ENCODE data around the gene SERPINB12. TPM values are rescaled to one million over a fixed set of nuclear protein-coding genes. Genes with fewer than 3 reads are reported as not detected.

Gene SERPINB12
- total RNA-seq, 1 experiment from 2014 or later, result not detected

DNA sequence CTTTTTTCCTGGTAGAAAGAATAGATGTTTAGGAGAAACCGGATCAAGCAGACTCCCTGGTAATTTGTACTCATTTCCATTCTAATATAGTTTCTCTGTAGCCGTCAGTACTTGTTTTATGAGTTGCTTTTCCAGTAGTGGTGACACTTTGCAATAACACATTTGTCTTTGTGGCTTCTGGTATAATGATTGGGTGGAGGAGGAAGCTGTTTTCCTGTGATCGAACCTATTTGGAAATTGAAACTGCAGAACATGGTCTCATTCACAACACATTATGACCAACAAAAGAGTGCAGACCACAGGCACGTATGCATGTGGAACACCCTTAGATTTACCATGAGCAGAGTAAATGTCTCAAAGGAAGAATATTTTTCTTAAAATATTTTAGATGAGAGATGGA lies 7.6 kb upstream of the SERPINB12 start:
- no peaks in the 10 kb centered on the region for H3K27me3 Mint-ChIP-seq (ENCODE audit: unreplicated experiment)
- intact Hi-C loops (cut with micrococcal nuclease; ENCODE audit: unreplicated experiment), result no loop called here
- DNase-seq, result no peak
- no peak overlapping the region for H3K27ac Mint-ChIP-seq (ENCODE audit: unreplicated experiment)
- H3K4me3 Mint-ChIP-seq (ENCODE audit: low read depth, unreplicated experiment), result no peak overlapping the region
- TF ChIP-seq, protein P1, sequence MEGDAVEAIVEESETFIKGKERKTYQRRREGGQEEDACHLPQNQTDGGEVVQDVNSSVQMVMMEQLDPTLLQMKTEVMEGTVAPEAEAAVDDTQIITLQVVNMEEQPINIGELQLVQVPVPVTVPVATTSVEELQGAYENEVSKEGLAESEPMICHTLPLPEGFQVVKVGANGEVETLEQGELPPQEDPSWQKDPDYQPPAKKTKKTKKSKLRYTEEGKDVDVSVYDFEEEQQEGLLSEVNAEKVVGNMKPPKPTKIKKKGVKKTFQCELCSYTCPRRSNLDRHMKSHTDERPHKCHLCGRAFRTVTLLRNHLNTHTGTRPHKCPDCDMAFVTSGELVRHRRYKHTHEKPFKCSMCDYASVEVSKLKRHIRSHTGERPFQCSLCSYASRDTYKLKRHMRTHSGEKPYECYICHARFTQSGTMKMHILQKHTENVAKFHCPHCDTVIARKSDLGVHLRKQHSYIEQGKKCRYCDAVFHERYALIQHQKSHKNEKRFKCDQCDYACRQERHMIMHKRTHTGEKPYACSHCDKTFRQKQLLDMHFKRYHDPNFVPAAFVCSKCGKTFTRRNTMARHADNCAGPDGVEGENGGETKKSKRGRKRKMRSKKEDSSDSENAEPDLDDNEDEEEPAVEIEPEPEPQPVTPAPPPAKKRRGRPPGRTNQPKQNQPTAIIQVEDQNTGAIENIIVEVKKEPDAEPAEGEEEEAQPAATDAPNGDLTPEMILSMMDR (IDR thresholded peaks at IDR 0.05; ENCODE audit: unreplicated experiment), result no peak
- CTCF ChIA-PET, result no interaction called here
- BruUV-seq (replicated peaks), result no TSS peak
- H3K4me1 Mint-ChIP-seq (ENCODE audit: low read depth, unreplicated experiment), result no peaks in the 10 kb centered on the region
- no peaks in the 10 kb centered on the region for H3K36me3 Mint-ChIP-seq (ENCODE audit: insufficient read depth, unreplicated experiment)
- H3K9me3 Mint-ChIP-seq (ENCODE audit: low read depth, unreplicated experiment), result no peaks in the 10 kb centered on the region

DNA sequence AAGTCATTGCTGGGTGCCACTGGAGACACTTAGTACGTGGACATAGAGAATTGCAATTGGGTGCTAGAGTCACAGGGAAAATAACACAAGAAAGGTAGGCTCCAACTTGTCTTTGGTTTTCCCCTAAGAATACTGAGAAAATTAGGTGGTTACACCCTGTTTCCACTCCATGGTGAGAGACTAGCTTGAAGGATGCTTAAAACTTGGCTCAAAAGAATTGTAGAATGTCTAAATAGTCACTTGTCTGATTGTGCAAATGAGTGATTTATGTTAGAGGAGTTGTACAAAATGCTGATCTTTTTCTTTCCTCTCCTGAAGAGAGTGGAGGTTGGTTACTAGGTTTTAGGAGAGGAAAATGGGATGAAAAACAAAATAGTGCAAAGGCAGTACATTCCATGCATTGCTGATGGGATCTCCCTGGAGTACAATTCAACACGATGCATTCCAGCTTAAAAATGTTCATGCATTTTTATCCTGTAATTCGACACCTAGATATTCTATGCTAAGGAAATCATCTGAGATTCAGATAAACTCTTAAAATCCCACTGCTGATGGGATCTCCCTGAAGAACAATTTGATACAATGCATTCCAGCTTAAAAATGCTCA lies 2.2 kb upstream of the SERPINB12 start:
- CTCF ChIA-PET, result no interaction called here
- Mint-ChIP-seq H3K27ac (ENCODE audit: unreplicated experiment) (no peak overlapping the region), H3K4me3 (ENCODE audit: low read depth, unreplicated experiment) (no peak overlapping the region)

DNA sequence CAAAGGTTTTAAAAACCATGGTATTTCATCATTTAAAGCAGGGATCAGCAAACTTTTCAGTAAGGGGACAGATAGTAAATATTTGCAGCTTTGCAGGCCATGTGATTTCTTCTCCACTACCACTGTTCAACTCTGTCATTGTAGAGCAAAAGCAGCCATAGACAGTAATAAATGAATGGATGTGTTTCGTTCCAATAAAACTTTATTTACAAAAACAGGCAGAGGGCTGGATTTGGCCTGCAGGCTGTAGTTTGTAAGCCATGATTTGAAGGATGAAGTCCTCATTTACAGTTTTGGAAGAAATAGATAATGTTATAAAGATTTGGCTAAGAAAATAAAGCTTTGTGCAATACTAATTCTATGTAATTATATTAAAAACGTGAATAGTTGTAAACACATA lies 1.8 kb downstream of the SERPINB12 start:
- no peaks in the 10 kb centered on the region for H3K36me3 Mint-ChIP-seq (ENCODE audit: insufficient read depth, unreplicated experiment)
- H3K4me3 Mint-ChIP-seq (ENCODE audit: low read depth, unreplicated experiment), result no peak overlapping the region
- intact Hi-C loops (cut with micrococcal nuclease; ENCODE audit: unreplicated experiment), result no loop called here
- DNase-seq, result no peak
- no peaks in the 10 kb centered on the region for H3K9me3 Mint-ChIP-seq (ENCODE audit: low read depth, unreplicated experiment)
- no TSS peak for BruUV-seq (replicated peaks)
- H3K27ac Mint-ChIP-seq (ENCODE audit: unreplicated experiment), result no peak overlapping the region
- peaks cover 5% of the 10 kb centered on the region for H3K4me1 Mint-ChIP-seq (ENCODE audit: low read depth, unreplicated experiment)
- H3K27me3 Mint-ChIP-seq (ENCODE audit: unreplicated experiment), result no peaks in the 10 kb centered on the region
- TF ChIP-seq, protein P1 (IDR thresholded peaks at IDR 0.05; ENCODE audit: unreplicated experiment), result no peak
- CTCF ChIA-PET, result no interaction called here

More for the DNA sequence above, 2.2 kb upstream of the SERPINB12 start:
- Mint-ChIP-seq H3K4me1 (ENCODE audit: low read depth, unreplicated experiment) (no peaks in the 10 kb centered on the region), H3K36me3 (ENCODE audit: insufficient read depth, unreplicated experiment) (no peaks in the 10 kb centered on the region), H3K27me3 (ENCODE audit: unreplicated experiment) (no peaks in the 10 kb centered on the region), H3K9me3 (ENCODE audit: low read depth, unreplicated experiment) (no peaks in the 10 kb centered on the region)
- DNase-seq, result no peak
- intact Hi-C loops (cut with micrococcal nuclease; ENCODE audit: unreplicated experiment), result no loop called here
- TF ChIP-seq, protein P1 (IDR thresholded peaks at IDR 0.05; ENCODE audit: unreplicated experiment), result no peak
- BruUV-seq (replicated peaks), result no TSS peak

DNA sequence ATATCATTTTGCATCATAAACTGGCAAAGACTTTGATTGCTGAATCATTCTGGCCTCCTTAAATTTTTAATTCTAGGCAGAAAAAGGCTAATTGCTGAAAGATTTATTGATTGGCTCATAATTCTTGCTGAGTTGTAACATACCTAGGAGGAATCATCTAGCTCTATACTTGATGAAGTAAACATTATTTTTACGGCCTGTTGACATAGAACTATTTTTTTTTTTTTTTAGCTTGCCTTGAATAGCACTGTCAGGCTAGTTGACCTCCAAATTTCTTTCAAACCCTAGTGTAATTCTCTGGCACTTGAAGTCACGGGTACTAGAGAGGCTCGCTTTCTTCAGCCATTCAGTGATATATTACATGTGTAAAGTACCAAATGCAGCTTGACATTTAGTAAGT lies 2.8 kb downstream of the SERPINB12 start:
- Mint-ChIP-seq H3K36me3 (ENCODE audit: insufficient read depth, unreplicated experiment) (no peaks in the 10 kb centered on the region), H3K27me3 (ENCODE audit: unreplicated experiment) (no peaks in the 10 kb centered on the region), H3K4me1 (ENCODE audit: low read depth, unreplicated experiment) (peaks cover 14% of the 10 kb centered on the region), H3K4me3 (ENCODE audit: low read depth, unreplicated experiment) (no peak overlapping the region), H3K27ac (ENCODE audit: unreplicated experiment) (no peak overlapping the region), H3K9me3 (ENCODE audit: low read depth, unreplicated experiment) (no peaks in the 10 kb centered on the region)
- TF ChIP-seq, protein P1 (IDR thresholded peaks at IDR 0.05; ENCODE audit: unreplicated experiment), result no peak
- BruUV-seq (replicated peaks), result no TSS peak
- CTCF ChIA-PET, result no interaction called here
- intact Hi-C loops (cut with micrococcal nuclease; ENCODE audit: unreplicated experiment), result no loop called here
- no peak for DNase-seq
